GM19193 (cell line): ENCODE data around the gene PALLD.

ENCODE experiments used
- POLR2A ChIP-seq: IDR thresholded peaks from 4 replicates; pipeline ENCODE4 v1.6.1; 2011; ENCODE audit not compliant: insufficient read depth, insufficient read length; ENCODE audit errors: extremely low read depth

PALLD gene

DNA sequence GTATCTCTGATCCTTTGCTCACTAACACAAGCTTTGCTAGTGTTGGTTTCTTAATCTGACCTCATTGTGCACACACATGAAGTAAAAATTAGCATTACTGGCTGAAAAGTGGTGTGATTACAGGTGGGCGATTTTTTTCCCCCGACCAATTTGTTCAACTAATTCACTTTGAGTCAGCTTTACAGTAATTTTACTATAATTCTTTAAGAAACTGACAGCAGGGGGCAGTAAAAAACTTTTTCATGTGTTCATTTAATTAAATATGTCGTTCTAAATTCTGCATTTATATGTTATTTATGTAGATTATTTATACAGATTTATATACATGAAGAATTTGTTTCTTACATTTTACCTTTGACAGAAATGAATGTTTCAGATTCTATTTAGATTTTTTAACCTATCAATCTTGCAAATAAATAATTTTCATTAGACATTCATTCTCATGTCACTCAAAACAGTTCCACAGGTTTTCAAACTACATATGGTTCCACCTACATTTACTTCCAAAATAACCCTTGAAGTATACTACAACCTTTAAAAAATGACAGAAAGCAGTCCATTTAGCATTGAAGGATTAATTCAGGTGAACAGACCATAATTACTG lies 17.5 kb downstream of the PALLD start:
- no peak for TF ChIP-seq POLR2A

DNA sequence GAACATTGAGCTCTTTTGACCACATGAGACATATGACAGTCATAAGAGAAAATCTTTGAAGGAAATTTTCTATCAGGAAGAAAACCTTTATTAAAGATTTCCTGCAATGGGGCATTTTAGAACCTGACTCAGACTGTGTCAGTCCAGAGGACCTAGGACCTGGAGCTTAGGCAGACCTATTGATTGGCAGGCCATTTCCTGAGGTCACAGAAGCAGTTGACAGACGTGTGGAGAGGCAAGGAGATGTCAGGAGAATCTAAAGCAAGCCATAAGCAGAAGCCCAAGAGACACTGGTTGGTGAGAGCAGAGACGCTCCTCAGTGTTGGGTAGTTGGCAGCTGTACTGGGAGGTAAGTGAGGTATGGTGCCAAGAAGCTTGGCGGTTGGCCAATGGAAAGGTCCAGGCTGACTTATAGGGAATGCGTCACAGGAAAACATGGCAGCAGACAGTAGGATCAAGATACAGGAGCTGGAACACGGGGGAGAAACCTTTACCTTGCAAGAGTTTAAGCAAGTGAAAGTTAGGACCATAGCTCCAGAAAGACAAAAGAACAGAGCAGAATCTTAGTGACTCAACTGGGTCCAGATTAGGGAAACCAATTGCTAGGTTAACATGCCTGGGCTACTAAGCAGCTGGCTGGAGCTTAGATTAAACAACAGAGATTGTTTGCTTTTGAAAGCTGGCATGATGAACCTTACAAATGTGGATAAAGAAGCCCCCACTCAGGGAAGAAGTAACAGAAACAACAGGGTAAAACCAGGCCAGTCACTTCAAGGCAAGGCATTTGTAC lies 18.6 kb downstream of the PALLD start:
- TF ChIP-seq POLR2A, result no peak

DNA sequence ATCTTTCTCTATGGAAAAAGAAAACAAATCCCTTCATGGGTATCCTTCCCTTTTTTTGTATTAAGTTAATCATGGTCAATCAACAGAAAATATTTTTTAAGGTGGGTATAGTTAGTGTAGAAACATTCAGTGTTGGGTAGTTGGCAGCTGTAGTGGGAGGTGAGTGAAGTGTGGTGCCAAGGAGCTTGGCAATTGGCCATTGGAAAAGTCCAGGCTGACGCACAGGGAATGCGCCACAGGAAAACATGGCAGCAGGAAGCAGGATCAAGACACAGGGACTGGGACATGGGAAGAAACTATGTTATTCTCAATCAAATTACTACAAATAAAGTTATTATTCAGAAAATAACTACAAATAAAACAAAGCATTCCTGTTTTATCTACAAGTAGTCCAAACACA lies 20.0 kb downstream of the PALLD start:
- TF ChIP-seq POLR2A, result no peak

DNA sequence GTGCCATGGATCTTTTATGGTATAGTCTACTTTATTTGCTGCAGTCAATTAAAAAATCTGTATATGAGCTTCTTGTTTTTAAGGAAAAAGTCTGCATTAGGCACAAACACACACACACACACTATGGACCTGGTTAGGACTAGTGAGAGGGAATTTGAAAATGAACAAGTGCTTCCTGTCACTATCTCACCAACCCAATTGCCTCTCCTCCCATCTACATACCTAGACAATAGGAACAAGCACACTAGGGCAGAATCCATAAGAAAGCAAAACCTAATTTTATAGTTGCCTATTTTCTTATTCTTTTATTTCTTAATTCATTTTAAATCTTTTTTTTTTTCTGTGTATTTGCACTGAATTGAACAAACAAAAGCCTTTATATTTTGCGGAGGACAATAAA lies 22.7 kb downstream of the PALLD start:
- no peak for TF ChIP-seq POLR2A

DNA sequence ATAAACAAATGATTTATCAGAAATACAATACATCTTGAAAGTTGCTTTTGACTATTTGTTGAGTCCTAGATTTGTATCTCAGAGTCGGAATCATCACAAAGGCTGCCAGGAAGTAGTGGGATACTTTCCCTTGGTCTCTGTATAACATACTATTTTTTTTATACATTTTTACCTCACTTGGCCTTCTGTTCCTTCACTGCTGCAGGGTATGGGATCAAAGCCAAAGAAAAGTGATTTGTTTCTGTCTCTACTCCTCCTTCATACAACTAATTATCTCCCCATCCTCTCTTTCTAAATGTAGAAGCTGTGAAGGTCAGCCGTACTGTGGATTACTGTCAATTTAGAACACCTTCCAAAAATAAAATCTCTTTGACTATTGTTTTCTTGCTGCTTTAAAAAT lies 24.9 kb downstream of the PALLD start:
- no peak for TF ChIP-seq POLR2A

DNA sequence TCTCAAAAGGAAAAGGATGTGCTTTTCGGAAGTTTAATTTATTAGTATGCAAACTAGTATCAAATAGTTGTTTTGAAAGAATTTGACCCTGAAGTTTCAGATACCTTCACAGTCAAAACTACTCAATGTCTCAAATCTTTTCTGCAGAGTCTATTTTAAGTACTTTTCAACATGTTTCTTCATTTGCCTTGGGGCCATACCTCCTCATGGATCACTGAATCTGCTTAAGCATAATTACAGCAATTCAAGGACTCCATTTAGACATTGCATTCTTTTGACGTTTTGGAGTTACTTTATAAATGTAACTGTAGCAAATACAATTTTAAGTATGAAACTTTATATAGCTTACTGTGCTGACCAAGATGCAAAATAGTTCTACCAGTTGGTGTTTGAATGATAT lies 25.5 kb downstream of the PALLD start:
- TF ChIP-seq POLR2A, result no peak

DNA sequence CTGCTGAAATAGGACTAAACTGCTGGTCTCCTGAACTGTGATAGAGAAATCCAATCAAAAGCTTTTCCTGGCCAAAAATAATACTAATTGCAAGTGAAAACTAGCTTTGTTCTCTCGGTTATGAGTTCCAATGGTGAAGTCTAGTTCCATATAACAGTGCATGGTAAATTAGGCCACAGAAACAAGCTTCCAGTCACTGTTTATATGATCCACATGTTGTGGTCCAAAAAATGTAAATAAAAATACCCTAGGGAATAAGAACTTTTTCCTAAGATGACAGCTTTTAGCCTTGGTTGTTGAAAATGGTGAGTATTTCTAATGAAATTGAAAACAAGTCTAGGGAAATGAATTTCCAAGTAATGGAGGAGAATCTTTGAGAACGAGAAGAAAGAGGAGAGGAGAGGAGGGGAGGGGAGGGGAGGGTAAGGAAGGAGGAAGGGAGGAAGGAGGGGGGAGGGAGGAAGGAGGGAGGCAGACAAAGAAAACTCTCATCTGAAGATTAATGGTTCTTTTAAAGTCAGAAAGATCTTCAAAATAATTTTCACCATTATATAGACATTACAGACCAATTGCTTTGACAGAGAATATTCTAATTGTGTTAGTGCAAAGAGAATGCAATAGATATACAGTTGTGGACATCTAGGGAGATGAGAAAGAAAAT lies 26.1 kb downstream of the PALLD start:
- no peak for TF ChIP-seq POLR2A

DNA sequence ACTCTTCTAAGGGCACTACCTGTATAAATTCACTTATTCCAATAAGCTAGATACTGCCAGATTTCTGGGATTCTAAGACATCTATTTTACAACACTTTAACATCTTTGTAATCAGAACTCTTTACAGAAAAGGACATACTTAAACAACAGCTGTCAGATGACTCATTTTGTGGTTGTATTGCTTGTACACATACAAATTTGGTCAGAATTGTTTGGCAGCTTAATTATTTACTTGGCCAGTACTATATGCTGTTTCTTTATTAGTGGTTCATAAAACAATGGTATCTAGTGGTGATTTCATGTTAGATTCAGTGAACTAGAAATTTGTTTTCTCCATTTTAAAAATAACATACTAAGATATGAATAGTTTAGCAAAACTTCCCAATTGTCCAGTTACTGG lies 27.2 kb downstream of the PALLD start:
- TF ChIP-seq POLR2A, result no peak

DNA sequence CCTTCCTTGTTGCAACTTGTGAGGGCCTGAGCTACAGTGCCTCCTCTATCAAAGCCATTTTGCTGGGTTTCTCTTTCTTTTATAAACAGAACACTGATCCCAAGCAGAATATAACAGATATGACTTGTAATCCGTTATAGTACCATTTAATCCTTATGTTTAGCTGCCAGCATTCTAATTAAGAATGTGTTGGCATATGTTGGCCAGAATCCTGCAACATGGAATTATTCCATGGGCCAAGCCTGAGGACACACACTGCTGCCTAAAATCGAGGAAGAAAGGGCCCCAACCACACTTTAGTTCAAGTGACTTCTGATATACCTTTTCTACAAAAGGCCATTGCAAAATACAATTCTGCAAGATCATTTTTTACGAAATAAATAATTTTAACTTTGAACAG lies 28.0 kb downstream of the PALLD start:
- no peak for TF ChIP-seq POLR2A

DNA sequence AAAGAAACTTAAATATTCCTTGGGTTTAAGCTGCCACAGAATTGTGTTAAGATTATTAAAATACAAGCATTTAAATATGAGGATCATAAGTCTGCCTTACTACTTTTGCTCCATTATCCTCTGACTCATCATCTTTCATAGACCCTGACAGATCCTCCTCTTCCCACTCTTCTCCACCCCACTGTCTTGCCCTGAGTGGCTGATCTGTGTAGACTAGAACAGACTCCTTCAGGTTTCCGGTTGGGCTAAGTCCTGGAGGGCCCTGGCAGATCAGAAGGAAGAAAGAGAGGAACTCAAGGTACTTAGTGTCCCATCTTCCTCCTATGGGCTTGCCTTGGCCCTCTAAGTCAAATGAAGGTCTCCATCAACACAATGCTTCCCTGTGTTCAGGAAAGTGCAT lies 30.7 kb downstream of the PALLD start:
- no peak for TF ChIP-seq POLR2A

DNA sequence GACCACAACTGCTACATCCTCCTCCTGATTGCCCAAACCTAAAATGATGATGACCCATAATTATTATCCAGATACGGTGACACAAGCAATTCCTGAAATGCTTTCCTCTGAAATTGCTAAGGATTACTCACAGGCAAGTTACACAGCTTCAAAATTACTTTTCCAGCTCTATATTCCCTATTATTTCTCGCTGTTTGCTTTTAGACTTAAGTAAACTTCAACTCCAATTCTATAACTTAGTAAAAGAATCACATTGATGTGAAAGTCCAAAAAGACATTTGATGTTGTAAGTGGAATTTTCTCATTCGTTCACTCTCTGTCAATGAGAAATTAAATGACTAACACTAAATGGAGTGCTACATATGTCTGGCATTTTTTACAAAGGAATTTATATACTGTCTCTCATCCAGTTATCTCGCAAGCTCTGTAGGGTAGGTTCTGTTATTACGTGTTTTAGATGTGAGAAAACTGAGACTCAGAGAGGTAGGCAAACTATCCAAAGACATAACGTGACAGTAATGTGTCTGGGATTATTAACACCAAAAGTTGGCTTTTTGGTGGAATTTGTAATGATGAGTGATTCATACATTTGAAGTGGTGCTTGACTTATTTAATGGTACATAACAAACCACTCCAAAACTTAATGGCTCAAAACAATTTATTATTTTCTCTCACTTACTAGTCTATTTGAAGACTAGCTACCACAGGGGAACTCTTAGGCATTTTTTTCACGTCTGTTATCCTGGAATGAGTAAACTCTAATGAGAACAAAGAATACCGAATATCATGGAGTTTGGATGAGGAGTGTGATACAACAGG lies 31.5 kb downstream of the PALLD start:
- no peak for TF ChIP-seq POLR2A

DNA sequence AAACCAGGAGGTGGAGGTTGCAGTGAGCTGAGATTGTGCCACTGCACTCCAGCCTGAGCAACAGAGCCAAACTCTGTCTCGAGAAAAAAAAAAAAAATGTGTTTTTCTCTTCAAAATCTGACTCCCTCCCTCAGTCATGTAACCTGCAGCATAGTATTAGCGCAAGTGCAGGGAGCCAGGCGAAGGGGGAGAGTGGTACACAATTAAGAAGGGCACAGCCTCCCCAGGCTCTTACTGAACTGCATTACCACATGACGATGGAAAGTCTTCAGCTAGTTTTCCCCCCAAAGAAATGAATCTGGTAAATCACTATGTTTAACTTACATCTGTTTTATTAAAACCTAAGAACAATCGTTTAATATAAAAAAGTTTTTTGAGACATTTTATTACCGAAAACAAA lies 32.4 kb downstream of the PALLD start:
- no peak for TF ChIP-seq POLR2A

DNA sequence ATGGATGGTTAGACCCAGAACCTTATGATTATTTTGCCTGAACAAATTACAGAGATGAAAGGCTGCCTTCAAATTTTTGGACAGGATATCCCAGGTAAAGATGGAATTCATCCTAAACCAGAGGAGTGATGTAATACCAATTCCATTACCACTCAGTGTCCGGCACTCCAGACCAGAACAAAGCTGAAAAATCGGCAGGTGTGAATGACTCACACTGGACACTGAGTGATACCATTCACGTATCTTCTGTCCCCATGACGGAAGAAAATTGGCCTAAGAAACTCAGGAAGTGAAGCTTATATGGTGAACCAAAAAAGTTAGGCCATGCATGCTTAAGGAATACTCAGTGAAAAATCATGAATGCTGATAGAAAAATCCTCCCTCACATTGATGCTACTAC lies 34.5 kb downstream of the PALLD start:
- no peak for TF ChIP-seq POLR2A

DNA sequence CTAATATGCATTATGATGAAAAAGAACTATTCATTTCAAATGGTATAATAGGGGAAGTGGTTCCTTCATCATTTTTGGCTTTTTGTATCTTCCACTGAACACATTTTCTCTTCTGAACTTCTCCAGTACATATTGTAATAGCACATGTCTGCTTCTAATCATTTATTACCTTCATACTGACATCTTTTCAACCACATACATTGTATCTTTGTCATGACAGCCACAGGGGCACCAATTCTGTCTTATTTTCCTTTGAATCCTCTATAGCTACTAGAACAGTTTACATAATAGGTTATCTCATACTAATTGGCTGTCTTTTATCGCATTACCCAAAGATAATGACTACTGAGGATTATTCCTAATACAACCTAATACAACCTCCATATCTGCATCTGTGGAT lies 37.7 kb downstream of the PALLD start:
- no peak for TF ChIP-seq POLR2A

DNA sequence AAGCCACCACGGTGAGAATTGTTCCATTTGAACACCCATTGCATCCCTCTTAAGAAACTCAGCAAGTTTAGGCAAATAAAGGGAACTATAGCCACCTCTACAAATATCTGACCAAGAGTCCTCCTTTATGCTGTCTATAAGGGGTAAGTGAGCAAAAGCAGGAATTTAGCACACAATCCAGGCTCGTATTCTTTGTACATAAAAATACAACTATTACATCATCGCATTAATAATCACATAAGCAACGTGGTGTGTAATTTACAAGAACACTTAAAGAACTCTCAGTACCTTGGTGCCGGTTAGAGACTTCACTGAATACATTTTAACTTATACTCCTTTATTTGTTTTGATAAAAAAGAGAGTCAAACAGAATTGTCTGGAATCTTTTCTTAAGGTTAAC lies 38.8 kb downstream of the PALLD start:
- TF ChIP-seq POLR2A, result no peak
